GM18868 (cell line): ENCODE results near the gene SNAP25.

ENCODE experiments used
- ATAC-seq: cut with Tn5 transposase; IDR thresholded peaks from one replicate; pipeline ENCODE4 v1.9.1; 2021; ENCODE audit warnings: mild to moderate bottlenecking, moderate library complexity; ENCODE audit not compliant: unreplicated experiment

SNAP25 gene

DNA sequence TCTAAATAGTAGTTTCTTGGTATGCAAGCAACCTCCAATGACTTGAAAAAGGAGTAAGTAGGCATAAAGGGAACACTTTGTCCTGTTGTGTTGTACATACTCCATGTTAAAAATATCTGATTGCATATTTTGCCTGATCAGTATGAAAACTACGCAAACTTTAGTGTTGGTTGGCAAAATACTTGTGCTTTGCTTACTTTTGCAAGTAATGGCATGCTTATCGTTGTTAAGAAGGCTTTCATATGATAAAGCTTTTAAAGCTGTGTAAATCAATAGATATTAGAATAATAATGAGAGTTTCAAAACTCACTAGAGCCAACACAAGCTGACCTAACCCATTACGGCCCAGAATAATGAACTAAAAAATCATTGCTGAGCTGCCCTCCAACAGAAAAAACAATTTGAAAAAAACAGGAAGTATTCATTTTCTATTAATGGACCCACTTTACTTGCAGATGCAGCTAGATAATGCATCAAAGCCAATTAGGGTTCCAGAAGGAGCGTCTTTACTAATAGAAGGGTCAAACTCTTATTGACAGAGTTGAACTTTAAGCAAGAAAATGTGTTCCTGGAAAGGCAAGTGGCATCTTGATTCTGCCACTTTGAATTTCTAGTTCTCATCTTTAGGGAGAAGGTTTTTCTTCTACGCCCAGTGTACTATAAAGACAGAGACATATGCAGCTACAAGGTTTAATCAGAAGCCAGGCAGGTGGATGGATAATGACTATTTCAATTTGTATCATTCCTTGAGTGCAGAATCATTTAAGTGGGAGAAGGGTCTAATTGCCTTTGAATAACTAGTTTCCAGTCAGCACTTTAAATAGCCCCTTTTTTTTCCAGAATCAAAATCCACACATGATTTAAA is 82.2 kb downstream of the SNAP25 start:
- ATAC-seq, result no peak

DNA sequence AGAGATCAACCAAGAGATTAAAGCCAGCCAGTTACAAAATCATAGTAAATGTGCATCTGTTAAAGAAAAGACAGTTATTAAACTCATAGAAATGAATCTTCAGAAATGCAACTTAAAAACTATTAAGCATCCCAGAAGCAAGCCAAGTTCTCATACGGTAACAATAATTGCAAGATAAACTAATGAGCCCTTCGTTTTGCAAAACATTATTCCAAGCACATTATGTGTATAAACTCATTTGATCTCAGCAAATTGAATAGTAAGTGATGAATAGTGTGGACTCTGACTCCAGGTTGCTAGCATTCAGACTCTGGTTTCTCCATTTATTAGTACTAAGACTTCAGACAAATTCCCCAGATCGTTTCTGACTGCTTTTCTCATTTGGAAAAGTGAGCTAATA is 85.2 kb downstream of the SNAP25 start:
- no peak for ATAC-seq

DNA sequence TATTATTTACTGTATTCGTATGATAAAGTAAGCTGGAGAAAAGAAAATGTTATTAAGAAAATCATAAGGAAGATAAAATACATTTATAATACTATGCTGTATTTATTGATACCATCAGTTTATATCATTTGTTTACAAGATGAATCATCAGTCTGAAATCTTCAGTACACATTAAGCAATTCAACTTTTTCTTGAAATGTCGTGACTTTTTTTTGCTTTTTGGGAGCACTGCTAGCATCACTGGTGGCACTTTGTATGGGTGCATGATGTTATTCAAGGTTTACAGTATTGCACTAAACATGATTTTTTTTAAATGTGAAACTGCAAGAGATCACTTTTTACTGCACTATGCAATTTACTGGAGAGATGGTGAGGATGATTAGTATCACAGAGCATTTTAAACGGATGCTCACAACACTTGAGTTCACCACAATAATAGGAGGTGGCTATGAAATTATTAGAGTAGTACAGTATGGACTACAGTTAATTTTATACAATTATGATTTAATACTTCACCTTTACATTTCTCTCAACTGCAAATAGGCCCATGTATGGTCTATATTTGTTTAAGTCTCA is 85.9 kb downstream of the SNAP25 start:
- no peak for ATAC-seq

DNA sequence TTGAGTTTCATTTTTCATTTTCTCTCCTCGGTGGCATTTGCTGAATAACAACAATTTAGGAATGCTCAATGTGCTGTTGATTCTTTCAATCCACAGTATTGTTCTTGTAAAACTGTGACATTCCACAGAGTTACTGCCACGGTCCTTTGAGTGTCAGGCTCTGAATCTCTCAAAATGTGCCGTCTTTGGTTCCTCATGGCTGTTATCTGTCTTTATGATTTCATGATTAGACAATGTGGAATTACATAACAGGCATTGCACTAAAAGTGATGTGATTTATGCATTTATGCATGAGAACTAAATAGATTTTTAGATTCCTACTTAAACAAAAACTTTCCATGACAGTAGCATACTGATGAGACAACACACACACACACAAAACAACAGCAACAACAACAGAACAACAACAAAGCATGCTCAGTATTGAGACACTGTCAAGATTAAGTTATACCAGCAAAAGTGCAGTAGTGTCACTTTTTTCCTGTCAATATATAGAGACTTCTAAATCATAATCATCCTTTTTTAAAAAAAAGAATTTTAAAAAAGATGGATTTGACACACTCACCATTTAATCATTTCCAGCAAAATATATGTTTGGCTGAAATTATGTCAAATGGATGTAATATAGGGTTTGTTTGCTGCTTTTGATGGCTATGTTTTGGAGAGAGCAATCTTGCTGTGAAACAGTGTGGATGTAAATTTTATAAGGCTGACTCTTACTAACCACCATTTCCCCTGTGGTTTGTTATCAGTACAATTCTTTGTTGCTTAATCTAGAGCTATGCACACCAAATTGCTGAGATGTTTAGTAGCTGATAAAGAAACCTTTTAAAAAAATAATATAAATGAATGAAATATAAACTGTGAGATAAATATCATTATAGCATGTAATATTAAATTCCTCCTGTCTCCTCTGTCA is 88.1 kb downstream of the SNAP25 start:
- ATAC-seq, result no peak

DNA sequence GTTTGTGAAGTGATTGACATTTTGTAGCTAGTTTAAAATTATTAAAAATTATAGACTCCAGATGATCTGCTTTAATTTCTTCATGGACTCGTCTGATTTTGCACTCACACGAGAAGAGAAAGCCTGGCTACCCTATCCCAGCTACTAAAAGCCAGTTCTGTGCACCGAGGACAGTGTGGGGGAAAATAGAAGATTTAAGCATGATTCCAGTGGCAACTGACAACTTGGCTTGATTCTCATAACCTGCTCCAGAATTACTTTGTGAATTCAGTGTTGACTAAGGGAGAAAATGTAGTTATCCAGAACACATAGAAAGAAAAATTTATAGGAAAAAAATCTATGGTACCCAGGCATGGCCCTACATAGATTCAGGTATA is 88.7 kb downstream of the SNAP25 start:
- ATAC-seq, result no peak

DNA sequence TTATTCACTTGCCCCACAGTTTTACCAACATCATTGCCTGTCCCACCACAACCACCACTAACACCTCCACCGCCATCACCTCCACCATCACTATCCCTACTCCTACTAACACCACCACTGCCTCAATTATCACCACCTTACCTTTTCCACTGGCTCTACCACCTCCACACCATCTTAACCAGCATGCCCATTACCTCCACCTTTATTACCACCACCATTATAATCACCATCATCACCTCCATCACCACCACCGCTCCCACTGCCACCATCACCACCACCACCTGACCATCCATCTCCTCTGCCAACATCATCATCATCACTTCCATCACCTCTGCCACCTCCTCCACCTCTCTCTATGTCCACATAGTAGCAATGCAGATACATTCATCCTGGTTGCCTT is 90.0 kb downstream of the SNAP25 start:
- ATAC-seq, result no peak

DNA sequence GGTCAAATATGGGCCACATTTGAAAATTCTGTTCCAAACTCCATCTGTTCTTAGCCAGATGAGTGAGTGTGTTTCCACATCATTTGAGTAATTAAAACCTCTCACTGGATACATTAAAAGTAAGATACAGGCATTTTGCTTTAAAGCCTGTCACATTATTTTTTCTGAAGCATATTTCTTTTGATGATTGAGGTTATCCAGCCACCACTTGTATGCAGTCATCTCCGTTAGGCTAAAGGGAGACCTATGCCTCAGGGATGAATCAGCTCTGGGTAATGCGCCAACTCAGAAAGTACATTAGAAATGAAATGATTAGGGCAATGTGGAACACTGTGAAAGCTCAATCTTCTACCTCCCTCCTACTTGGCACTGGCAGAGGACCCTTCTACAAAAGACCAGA is 90.7 kb downstream of the SNAP25 start:
- no peak for ATAC-seq

DNA sequence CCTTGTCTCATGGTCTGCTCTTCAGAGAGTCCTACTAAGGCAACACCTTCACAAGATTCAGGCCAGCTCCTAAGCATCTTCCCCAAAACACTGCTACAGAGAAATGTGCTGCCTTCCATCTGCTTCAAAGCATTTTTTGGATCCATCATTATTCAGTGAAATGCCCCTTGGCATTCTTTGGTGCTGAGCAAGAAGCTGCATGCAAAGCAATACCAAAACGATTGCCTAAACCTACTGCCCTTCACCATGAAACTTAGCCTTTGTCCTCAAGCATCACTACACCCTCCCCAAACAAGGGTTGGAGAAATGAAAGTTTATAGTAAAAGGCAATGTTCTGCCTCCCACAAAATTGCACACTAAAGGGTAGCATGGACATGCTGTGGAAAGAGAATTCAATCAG is 93.5 kb downstream of the SNAP25 start:
- no peak for ATAC-seq

DNA sequence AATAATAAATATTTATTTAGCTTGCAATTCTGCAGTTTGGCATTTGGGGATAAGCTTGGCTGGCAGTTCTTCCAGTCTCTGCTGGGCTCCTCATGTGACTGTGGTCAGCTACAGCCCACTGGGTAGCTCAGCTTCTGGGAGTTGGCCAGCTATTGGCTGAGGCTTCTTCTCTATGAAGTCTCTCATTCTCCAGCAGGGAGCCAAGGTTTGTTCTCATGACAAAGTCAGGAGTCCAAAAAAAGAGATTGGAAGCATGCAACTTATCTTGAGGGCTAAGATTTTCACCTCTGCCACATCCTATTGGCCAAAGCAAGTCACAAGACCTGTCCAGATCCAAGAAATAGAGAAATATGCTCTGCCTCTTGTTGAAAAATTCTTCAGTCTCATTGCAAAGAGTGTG is 94.6 kb downstream of the SNAP25 start:
- no peak for ATAC-seq

DNA sequence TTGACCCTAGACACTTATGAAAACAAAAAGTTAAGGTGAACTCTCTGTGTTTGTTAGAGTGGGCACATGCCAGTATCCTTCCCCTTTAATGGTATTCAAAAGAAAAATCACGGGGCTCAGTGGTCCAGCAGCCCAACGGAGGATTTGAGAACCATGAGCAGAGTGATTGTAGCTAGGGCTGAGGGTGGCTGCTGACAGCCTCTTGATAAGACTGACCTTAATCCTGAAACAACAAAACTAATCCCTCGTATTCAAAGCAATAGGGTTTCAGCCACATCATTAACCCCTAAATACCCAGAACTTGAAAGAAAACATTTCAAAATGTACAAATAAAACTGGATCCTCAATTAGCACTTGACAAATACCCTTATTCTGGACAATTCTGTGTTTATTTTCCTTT is 95.1 kb downstream of the SNAP25 start:
- ATAC-seq, result no peak

DNA sequence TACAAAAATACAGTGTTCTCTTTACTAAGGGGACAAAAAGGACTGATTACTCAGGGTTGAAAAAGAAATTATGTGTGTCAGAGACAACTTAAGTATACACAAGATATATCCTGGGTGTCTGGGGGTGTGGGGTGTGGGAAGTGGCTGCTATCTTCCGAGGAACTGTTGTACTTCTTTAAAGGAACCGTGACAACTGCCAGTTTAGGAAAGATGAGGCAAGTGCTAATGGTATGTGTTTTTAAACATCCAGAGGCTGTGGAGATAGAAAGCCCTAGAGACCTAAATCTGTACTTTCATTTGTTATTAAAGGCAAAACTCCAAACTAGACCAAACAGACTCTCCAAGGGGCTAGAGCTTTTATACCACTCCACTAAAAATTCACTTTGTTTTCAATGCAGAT is 95.6 kb downstream of the SNAP25 start:
- no peak for ATAC-seq

DNA sequence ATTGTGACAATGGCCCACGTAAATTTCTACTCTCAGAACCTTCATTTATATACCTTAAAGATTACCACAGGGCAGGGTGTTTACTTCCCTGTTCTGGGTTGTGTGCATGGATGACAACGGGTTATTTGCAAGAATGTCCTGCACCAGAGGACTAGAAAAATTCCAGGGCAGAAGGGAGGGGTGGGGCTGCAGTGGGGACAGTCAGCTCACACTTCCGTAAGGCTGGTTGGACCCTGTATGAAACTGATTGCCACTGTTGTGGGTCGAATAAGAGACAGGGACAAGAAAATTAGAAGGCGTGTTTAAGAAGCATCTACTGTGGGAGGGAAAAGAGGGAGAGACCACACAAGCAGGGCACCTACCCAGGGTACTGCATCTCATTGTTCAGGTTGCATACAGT is 96.5 kb downstream of the SNAP25 start:
- no peak for ATAC-seq

DNA sequence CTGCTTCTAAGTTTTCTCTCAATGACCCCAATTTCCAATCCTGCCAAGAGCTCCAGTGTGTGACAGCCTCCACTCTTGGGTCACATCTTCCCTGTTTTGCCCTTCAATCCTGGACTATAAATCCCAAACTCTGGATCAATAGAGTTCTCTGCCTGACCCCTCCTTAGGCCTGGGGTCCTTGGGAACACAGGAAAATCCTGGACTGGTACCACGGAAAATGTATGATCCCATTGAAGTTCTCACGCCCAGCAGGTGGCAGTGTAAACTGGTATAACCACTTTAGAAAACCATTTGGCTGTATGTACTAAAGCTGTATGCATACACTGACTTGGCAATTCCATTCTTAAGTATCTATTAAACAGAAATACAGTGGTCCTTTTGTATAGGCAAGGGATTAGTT is 98.0 kb downstream of the SNAP25 start:
- no peak for ATAC-seq

DNA sequence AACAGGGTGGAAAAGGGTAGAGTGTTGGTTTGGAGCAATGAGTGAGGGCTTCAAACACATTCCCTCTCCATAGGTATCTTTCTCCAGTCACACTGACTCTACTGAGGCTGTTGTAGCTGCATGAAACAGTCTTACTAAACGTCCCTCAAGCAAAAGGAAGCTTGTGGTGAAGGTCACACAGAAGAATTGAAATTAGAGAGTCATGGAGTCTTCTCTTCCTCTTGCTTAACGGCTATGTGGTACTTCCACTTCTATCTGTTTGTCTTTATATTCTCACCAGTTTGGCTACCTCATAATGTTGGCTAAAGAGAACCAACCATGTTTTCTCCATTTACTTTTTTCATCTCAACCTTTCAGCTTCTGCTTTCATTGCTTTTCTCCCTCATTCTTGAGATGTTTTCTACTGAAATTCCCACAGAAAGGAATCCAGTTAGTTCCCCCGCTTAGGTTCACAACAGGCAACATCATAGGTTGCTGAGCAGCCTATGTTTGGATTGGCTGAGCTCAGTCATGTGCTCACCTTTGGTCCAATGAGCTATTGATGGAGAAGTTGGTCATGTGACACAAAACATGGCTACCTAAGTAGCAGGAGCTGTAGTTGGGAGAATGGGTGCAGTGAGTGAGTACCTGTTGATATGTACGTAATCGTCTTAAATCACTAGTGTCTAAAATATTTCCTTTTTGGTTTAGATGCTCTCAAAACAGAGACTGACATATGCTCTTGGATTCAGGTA is 99.8 kb downstream of the SNAP25 start:
- ATAC-seq, result no peak

DNA sequence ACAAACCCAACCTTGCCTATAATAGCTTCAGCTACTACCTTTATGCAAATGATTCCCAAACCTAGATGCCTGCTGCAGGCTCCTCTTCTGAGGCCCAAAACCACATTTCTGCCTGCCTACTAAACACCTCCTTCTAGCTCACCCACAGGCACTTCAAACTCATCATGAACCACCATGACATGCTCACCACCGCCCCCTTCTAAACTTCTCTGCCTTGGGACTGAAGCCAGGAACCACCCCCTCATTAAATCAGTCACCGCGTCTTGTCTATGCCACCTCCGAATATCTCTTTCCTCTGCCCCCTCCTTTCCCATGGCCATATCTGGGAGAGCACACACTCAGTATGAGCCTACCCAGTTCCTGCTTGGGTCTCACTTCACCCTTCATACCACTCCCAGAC is 101.2 kb downstream of the SNAP25 start:
- ATAC-seq, result no peak

DNA sequence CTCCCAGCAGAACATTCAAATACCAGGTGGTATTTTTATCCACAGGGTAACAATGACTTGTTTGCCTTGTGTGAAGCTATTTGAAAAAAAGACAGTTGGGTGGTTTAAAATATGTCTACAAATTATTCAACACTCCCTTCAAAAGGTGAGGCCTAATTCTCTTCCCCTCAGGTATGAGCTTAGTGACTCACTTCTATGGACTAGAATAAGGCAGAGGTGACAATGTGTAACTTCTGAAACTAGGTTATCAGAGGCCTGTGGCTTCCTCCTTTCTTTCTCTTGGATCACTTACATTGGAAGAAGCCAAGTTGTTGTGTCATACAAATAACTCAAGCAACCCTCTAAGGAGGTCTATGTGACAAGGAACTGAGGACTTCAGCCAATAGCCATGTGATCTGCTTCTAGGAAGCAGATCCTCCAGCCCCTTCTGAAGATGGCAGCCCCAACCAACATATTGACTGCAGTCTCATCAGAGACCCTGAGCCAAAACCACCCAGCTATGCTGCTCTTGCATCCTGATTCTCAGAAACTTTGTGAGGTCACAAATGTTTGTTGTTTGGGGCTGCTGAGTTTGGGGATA is 102.6 kb downstream of the SNAP25 start:
- ATAC-seq, result no peak

DNA sequence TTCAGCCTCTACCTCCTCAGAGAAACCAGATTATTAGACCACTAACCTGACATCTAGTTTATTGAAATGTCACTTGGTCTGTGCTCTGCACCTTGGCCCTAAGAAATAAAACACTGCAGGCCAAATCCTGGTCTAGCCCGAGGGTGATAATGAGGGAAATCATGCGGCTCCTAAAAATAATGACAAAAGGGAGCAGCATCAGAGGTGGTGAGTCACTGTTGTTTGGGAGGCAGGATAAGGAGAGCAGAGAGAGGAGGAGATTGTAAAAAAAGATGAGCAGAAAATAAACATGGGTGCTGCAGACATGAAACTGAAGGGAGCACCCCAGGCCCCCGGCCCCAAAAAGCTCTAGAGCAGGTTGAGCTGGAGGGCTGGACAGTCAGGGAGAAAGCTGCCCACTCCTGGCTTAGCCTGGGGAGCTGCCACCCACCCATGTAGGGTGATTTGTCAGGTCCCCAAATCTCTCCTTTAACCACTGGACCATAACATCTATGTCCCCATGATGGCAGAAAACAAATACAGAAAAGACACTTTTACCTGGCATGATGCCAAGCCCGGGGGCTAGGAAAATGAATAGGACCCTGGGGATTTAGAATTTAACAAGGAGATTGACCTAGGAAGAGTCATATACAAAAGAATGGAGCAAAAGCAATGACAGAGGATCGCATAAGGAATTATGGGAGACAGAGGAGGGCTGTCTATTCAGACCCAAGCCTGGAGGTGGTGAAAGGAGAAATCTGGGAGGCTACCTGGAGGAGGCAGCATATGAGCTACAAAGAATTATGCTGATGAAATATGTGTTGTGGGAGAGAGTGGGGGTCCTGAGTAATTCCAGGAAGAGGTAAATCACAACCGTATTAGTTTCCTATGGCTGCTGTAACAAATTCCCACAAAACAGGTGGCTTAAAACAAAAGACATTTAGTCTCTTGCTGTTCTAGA is 103.7 kb downstream of the SNAP25 start:
- ATAC-seq, result no peak

DNA sequence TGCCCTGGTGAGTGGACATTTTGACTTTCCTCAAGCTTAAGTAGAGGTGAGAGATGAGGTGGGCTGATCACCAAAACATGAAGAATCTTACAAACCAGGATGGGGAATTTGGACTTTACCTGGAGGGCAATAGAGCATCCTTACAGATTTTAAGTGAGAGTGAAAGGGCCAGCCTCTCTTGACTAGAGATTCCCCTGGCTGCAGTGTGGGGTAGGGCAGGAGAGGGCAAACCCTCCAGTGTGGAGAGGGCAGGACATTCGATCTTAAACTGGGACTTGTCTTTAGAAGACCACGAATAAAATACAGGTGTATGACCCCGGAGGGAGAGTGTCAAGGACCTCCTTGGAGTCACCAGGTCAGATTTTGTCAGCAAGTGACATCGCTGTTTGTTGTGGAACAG is 105.1 kb downstream of the SNAP25 start:
- ATAC-seq, result no peak

DNA sequence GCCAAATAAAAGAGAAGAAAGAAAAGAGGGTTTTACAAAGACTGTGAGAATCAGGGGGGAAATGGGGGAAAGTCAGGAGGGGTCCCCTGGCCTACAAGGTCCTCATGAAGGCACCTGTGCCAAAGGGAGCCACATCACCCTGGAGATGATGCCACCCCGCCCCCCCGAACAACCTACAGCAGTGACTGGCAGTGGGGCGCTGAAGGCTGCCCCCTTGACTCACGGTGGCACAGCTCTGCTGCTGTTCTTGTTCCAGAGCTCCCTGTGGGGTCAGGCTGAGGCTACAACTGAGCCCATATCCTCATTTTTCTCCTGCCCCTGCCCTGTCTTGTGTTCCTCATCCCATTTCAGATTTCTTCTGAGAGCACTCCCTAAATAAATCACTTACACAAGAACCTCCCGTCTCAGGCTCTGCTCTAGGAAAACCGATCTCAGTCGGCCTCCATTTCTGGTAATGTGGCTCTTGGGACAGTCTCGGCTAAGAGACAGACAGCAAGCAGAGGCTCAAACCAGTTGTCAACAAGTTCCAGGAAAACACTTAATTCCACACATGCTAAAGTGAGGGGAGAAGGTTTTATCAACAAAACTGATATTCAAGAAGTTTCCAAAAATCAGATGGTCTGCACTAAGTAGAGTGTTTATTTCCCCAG is 105.7 kb downstream of the SNAP25 start:
- ATAC-seq, result no peak
